HepG2 (cell line): Measurements from ENCODE around the gene ESYT1. TPM values are rescaled to one million over a fixed set of nuclear protein-coding genes. Genes with fewer than 3 reads are reported as not detected.

ENCODE experiments used
- ATAC-seq: fragments of 200-7000 bp; cut with Tn5 transposase; 3 replicates; pipeline ENCODE4 v1.9.1; 2020; ENCODE audit warnings: mild to moderate bottlenecking, moderate library complexity
- BruUV-seq: library from RNA; stranded (reverse); fragments of 400-500 nt; replicated peaks from 2 replicates; lab custom pipeline; 2021; lab: Mats Ljungman, UMichigan
- CTCF ChIA-PET: fragments of 300-600 bp; formaldehyde crosslinking; extraction: SDS; loops from one replicate; lab custom pipeline; 2021; ENCODE audit warnings: low total read pairs, inconsistent platforms, low intra/inter-chr PET ratio; lab: Yijun Ruan, JAX
- POLR2A ChIA-PET: fragments of 350-600 bp; sonication (Branson Sonifier 250); formaldehyde crosslinking; loops from one replicate; lab custom pipeline; 2020; ENCODE audit warnings: antibody characterized with exemption, inconsistent platforms; lab: Yijun Ruan, JAX
- DNase-seq: peaks from one replicate; pipeline ENCODE4 v3.0.0-alpha.2; 2015; ENCODE audit warnings: low spot score
- FAIRE-seq: peaks from 3 replicates; lab custom pipeline; 2011; peaks lifted over from hg19 to GRCh38; lab: Jason Lieb, UNC
- H2AFZ ChIP-seq: one replicate; pipeline ENCODE4 v1.6.1; 2011; ENCODE audit warnings: low read length, inconsistent platforms
- H3K27ac ChIP-seq: fragments of 300-600 bp; 3 replicates; pipeline ENCODE4 v1.8.0; 2011; ENCODE audit warnings: mixed run types, mild to moderate bottlenecking, mixed read lengths, low read length, inconsistent platforms; ENCODE audit not compliant: insufficient read depth; ENCODE audit errors: extremely low read length
- H3K27me3 ChIP-seq, 2 experiments: fragments of 200-600 bp in 1 of 2; 2 replicates in 1 of 2; 3 replicates in 1 of 2; pipeline versions ENCODE4 v1.6.0 to v1.8.0; 2011; ENCODE audit warnings: low read length in 2 of 2, mild to moderate bottlenecking in 2 of 2, moderate library complexity in 2 of 2, inconsistent platforms in 1 of 2; ENCODE audit not compliant: insufficient read depth in 2 of 2, control insufficient read depth in 1 of 2
- H3K36me3 ChIP-seq, 2 experiments: fragments of 200-600 bp in 1 of 2; replicated peaks in 1 of 2; 2 replicates in 1 of 2; 3 replicates in 1 of 2; pipeline versions ENCODE4 v1.5.1 to v1.8.0; 2011; ENCODE audit warnings: low read length in 2 of 2, inconsistent platforms in 1 of 2; ENCODE audit not compliant: insufficient read depth in 2 of 2, control insufficient read depth in 1 of 2
- H3K4me1 ChIP-seq: 2 replicates; pipeline ENCODE4 v1.5.1; 2012; ENCODE audit warnings: low read length, inconsistent platforms; ENCODE audit not compliant: insufficient read depth
- H3K4me2 ChIP-seq: 2 replicates; pipeline ENCODE4 v1.6.0; 2011; ENCODE audit warnings: low read depth, low read length, inconsistent platforms
- H3K4me3 ChIP-seq, 3 experiments: fragments of 200-600 bp in 1 of 3; sonication (generic), shearing (Covaris generic) in 1 of 3; replicated peaks in 1 of 3; 2 replicates each; pipeline ENCODE4 v1.5.1; 2011 to 2016; ENCODE audit warnings: low read length in 3 of 3, inconsistent platforms in 2 of 3, low read depth in 2 of 3, mild to moderate bottlenecking in 2 of 3, control low read depth in 1 of 3, mixed read lengths in 1 of 3; ENCODE audit not compliant: insufficient read depth in 1 of 3
- H3K79me2 ChIP-seq: one replicate; pipeline ENCODE4 v1.6.1; 2011; ENCODE audit warnings: low read length, inconsistent platforms; ENCODE audit not compliant: insufficient read depth
- H3K9ac ChIP-seq: 2 replicates; pipeline ENCODE4 v1.6.0; 2011; ENCODE audit warnings: mild to moderate bottlenecking, low read depth, low read length, inconsistent platforms; ENCODE audit not compliant: insufficient read depth
- H3K9me3 ChIP-seq: 2 replicates; pipeline ENCODE4 v1.5.1; 2012; ENCODE audit warnings: mild to moderate bottlenecking, low read length
- H4K20me1 ChIP-seq: 2 replicates; pipeline ENCODE4 v1.6.0; 2011; ENCODE audit warnings: inconsistent platforms, mild to moderate bottlenecking, low read length, moderate library complexity; ENCODE audit not compliant: insufficient read depth
- ARID2 ChIP-seq: sonication (generic); formaldehyde crosslinking; IDR thresholded peaks from 2 replicates; pipeline ENCODE4 v1.8.1; 2022; ENCODE audit warnings: mild to moderate bottlenecking, missing genetic modification reagents, borderline replicate concordance
- CENPX ChIP-seq: sonication (generic); formaldehyde crosslinking; IDR thresholded peaks from 2 replicates; pipeline ENCODE4 v1.9.0; 2021; ENCODE audit warnings: mild to moderate bottlenecking, missing genetic modification reagents, moderate library complexity
- FOXA1 ChIP-seq, 2 experiments: fragments of 450-650 bp in 1 of 2; sonication (generic) in 1 of 2; formaldehyde crosslinking in 1 of 2; IDR thresholded peaks; 2 replicates each; pipeline versions ENCODE4 v1.4.0 to v1.6.1; 2016 to 2020; ENCODE audit warnings: missing genetic modification reagents in 1 of 2
- FOXO1 ChIP-seq: sonication (generic); formaldehyde crosslinking; IDR thresholded peaks from 2 replicates; pipeline ENCODE4 v1.4.0; 2020; ENCODE audit warnings: missing genetic modification reagents
- GABPB1 ChIP-seq: IDR thresholded peaks from 2 replicates; pipeline ENCODE4 v1.6.1; 2016; ENCODE audit warnings: mild to moderate bottlenecking, missing genetic modification reagents, moderate library complexity, missing compliant biosample characterization
- GFI1 ChIP-seq: sonication (generic); formaldehyde crosslinking; IDR thresholded peaks from 2 replicates; pipeline ENCODE4 v1.5.0; 2020; ENCODE audit warnings: missing genetic modification reagents, mild to moderate bottlenecking, borderline replicate concordance
- HDAC1 ChIP-seq: sonication (generic); formaldehyde crosslinking; IDR thresholded peaks from 2 replicates; pipeline ENCODE4 v1.5.1; 2020; ENCODE audit warnings: mild to moderate bottlenecking, missing genetic modification reagents
- HOXA3 ChIP-seq: sonication (generic); formaldehyde crosslinking; IDR thresholded peaks from 2 replicates; pipeline ENCODE4 v1.5.0; 2020; ENCODE audit warnings: missing genetic modification reagents
- MTA3 ChIP-seq: sonication (generic); formaldehyde crosslinking; IDR thresholded peaks from 2 replicates; pipeline ENCODE4 v1.4.0; 2020; ENCODE audit warnings: missing genetic modification reagents
- NFYB ChIP-seq: sonication (generic); formaldehyde crosslinking; IDR thresholded peaks from 2 replicates; pipeline ENCODE4 v1.4.0; 2020; ENCODE audit warnings: missing genetic modification reagents
- PHF20 ChIP-seq: sonication (generic); formaldehyde crosslinking; IDR thresholded peaks from 2 replicates; pipeline ENCODE4 v1.5.0; 2020; ENCODE audit warnings: mild to moderate bottlenecking, missing genetic modification reagents
- TBL1XR1 ChIP-seq: fragments of 150-350 bp; IDR thresholded peaks from 2 replicates; pipeline ENCODE4 v1.6.1; 2014; ENCODE audit warnings: borderline replicate concordance, low read length; ENCODE audit not compliant: partially characterized antibody
- ZFY ChIP-seq: sonication (generic); formaldehyde crosslinking; IDR thresholded peaks from 2 replicates; pipeline ENCODE4 v1.4.0; 2020; ENCODE audit warnings: missing genetic modification reagents
- ZNF232 ChIP-seq: sonication (generic); formaldehyde crosslinking; IDR thresholded peaks from 2 replicates; pipeline ENCODE4 v1.4.0; 2020; ENCODE audit warnings: missing genetic modification reagents, borderline replicate concordance
- ZNF33B ChIP-seq: sonication (generic); formaldehyde crosslinking; IDR thresholded peaks from 2 replicates; pipeline ENCODE4 v1.5.1; 2020; ENCODE audit warnings: mild to moderate bottlenecking, missing genetic modification reagents
- ZNF432 ChIP-seq: sonication (generic); formaldehyde crosslinking; IDR thresholded peaks from 2 replicates; pipeline ENCODE4 v1.5.0; 2020; ENCODE audit warnings: missing genetic modification reagents, mild to moderate bottlenecking, borderline replicate concordance
- ZNF550 ChIP-seq: sonication (generic); formaldehyde crosslinking; IDR thresholded peaks from 2 replicates; pipeline ENCODE4 v1.4.0; 2020; ENCODE audit warnings: mild to moderate bottlenecking, missing genetic modification reagents, borderline replicate concordance
- ZNF616 ChIP-seq: sonication (generic); formaldehyde crosslinking; IDR thresholded peaks from 2 replicates; pipeline ENCODE4 v1.5.0; 2020; ENCODE audit warnings: low read depth, mild to moderate bottlenecking, missing genetic modification reagents
- WGBS: methylation state at CpG from one replicate; pipeline ENCODE4 v1.1.6; 2017; ENCODE audit warnings: low lambda C conversion rate; 5-methylcytosine and 5-hydroxymethylcytosine counted together
- in situ Hi-C: cut with HindIII; loops from 2 replicates; pipeline ENCODE4 v1.10.0; 2017; ENCODE audit warnings: low pct_unique_long_range_greater_than_20kb; ENCODE audit not compliant: extremely low pct_ligation_motif_present
- intact Hi-C: fragments of 100-400 bp; cut with micrococcal nuclease; formaldehyde crosslinking; loops from one replicate; pipeline ENCODE4 v1.10.0; 2022; ENCODE audit not compliant: unreplicated experiment
- polyA plus RNA-seq, 8 experiments: library from polyadenylated mRNA; depleted of rRNA in 3 of 8; stranded (reverse) in 7 of 8; unstranded in 1 of 8; fragments of >200 nt; fragmentation: Illumina TruSeq in 4 of 8; extraction: Trizol in 4 of 8; gene quantifications; 2 replicates each; pipeline versions ENCODE4 v1.2.1 to v1.2.3, GENCODE V29; 2011 to 2016; ENCODE audit warnings: low read depth in 4 of 8, missing spikeins in 1 of 8, mixed read lengths in 1 of 8; ENCODE audit not compliant: insufficient read depth in 1 of 8
- total RNA-seq, 5 experiments: library from RNA; depleted of rRNA; stranded (reverse); fragments of >200 nt; fragmentation: Illumina TruSeq; extraction: Trizol; gene quantifications; 2 replicates each; pipeline ENCODE4 v1.2.3, GENCODE V29; 2016; ENCODE audit warnings: low read depth in 1 of 5
- TF ChIP-seq, protein P1 (sequence below): sonication (generic); formaldehyde crosslinking; conservative IDR thresholded peaks from 2 replicates; pipeline ENCODE4 v1.4.0; 2020; ENCODE audit warnings: missing genetic modification reagents
- TF ChIP-seq, protein P2 (sequence below): sonication (generic); formaldehyde crosslinking; IDR thresholded peaks from 2 replicates; pipeline ENCODE4 v1.8.0; 2022; ENCODE audit warnings: mild to moderate bottlenecking, missing genetic modification reagents, moderate library complexity
- TF ChIP-seq, protein P3 (sequence below): IDR thresholded peaks from 2 replicates; pipeline ENCODE4 v1.6.1; 2018; ENCODE audit warnings: missing genetic modification reagents
- TF ChIP-seq, protein P4 (sequence below): sonication (generic); formaldehyde crosslinking; IDR thresholded peaks from 2 replicates; pipeline ENCODE4 v1.8.1; 2023; ENCODE audit warnings: missing genetic modification reagents, mild to moderate bottlenecking, borderline replicate concordance

Gene ESYT1
- total and polyA plus RNA-seq, 2 of the 13 experiments (the other 11 are each of a cell fraction or from before 2014, with no cell fraction given), result 66.9 to 71.0 TPM

DNA sequence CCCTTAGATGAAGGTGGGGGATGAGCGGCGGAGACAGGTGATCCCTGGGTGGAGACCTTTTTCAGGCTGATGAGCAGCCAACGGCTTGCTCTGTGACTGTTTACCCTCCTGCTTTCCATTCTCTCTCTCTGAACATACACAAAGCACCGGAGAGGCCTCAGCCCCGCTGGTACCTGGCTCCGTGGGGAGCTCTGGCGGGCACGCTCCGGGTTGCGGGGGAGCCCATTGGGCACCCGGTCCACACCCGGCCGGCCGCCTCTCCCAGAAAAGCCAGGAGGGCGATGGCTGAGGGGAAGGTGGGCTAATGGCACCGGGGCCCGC is 60.7 kb downstream of the ESYT1 start:
- intact Hi-C loops (loop anchor here (1.0 to 2.0 kb wide), 2 partner anchors 62 to 69 kb away; no protein-coding TSS in a partner anchor), in situ Hi-C loops (loop anchor here (5.0 kb wide), 1 partner anchor 61 kb away; the partner anchor contains the start of gene ESYT1)
- Histone ChIP-seq H3K9ac (peak overlapping the region; percentile 59), H3K27ac (peak overlapping the region; percentile 69), H4K20me1 (no peaks in the 10 kb centered on the region), H3K9me3 (no peaks in the 10 kb centered on the region), H2AFZ (no peak overlapping the region), H3K4me3 (peak overlapping the region; percentile 76 to 94 (median 89)), H3K4me2 (peak overlapping the region; percentile 82), H3K79me2 (peaks cover 19% of the 10 kb centered on the region), H3K4me1 (peaks cover 34% of the 10 kb centered on the region), H3K27me3 (no peaks in the 10 kb centered on the region; a peak in 1 of 5 replicates), H3K36me3 (peaks cover 4 to 22% of the 10 kb centered on the region in 2 experiments)
- ChIA-PET POLR2A (interaction anchor here (1.0 to 3.6 kb wide), 14 partner anchors 10 to 172 kb away, joined by 3 to 48 read pairs (median 6); partner anchors contain the start of genes COQ10A, ESYT1, MYL6 and RNF41), CTCF (interaction anchor here (0.8 to 2.7 kb wide), 5 partner anchors 31 to 450 kb away, joined by 3 to 49 read pairs (median 3); partner anchors contain the start of genes ERBB3, ESYT1, MYL6 and ZC3H10)
- 0% methylated on average over 6 of the region's 17 CpGs for WGBS
- DNase-seq (no peak), FAIRE-seq (no peak), ATAC-seq (peak; percentile 37)
- no TSS peak for BruUV-seq
- TF ChIP-seq, protein P1, sequence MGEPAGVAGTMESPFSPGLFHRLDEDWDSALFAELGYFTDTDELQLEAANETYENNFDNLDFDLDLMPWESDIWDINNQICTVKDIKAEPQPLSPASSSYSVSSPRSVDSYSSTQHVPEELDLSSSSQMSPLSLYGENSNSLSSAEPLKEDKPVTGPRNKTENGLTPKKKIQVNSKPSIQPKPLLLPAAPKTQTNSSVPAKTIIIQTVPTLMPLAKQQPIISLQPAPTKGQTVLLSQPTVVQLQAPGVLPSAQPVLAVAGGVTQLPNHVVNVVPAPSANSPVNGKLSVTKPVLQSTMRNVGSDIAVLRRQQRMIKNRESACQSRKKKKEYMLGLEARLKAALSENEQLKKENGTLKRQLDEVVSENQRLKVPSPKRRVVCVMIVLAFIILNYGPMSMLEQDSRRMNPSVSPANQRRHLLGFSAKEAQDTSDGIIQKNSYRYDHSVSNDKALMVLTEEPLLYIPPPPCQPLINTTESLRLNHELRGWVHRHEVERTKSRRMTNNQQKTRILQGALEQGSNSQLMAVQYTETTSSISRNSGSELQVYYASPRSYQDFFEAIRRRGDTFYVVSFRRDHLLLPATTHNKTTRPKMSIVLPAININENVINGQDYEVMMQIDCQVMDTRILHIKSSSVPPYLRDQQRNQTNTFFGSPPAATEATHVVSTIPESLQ (CRISPR knock-in tag), result no peak
- TF ChIP-seq ZNF550 (no peak), MTA3 (CRISPR knock-in tag) (no peak), ARID2 (CRISPR knock-in tag) (peak; percentile 59; the same call in 1 of the 2 replicates), ZNF616 (CRISPR knock-in tag) (no peak), HOXA3 (CRISPR knock-in tag) (0 out of 2 replicates have a peak, but pooled peaks have one; percentile 3), GFI1 (CRISPR knock-in tag) (no peak), CENPX (CRISPR knock-in tag) (no peak), HDAC1 (CRISPR knock-in tag) (0 out of 2 replicates have a peak, but pooled peaks have one; percentile 19), FOXO1 (CRISPR knock-in tag) (no peak), TBL1XR1 (no peak), ZFY (CRISPR knock-in tag) (peak; percentile 2; the same call in 1 of the 2 replicates), ZNF33B (no peak), FOXA1 (IDR thresholded peaks at IDR 0.05) (no peak), FOXA1 (CRISPR knock-in tag; IDR thresholded peaks at IDR 0.05) (peak; percentile 38; the same call in 1 of the 2 replicates), NFYB (CRISPR knock-in tag) (no peak), ZNF432 (CRISPR knock-in tag) (no peak), ZNF232 (CRISPR knock-in tag) (no peak), PHF20 (no peak), GABPB1 (CRISPR knock-in tag) (peak; percentile 34; the same call in 1 of the 2 replicates)
- TF ChIP-seq, protein P2, sequence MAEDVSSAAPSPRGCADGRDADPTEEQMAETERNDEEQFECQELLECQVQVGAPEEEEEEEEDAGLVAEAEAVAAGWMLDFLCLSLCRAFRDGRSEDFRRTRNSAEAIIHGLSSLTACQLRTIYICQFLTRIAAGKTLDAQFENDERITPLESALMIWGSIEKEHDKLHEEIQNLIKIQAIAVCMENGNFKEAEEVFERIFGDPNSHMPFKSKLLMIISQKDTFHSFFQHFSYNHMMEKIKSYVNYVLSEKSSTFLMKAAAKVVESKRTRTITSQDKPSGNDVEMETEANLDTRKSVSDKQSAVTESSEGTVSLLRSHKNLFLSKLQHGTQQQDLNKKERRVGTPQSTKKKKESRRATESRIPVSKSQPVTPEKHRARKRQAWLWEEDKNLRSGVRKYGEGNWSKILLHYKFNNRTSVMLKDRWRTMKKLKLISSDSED (CRISPR knock-in tag), result no peak
- TF ChIP-seq, protein P3, sequence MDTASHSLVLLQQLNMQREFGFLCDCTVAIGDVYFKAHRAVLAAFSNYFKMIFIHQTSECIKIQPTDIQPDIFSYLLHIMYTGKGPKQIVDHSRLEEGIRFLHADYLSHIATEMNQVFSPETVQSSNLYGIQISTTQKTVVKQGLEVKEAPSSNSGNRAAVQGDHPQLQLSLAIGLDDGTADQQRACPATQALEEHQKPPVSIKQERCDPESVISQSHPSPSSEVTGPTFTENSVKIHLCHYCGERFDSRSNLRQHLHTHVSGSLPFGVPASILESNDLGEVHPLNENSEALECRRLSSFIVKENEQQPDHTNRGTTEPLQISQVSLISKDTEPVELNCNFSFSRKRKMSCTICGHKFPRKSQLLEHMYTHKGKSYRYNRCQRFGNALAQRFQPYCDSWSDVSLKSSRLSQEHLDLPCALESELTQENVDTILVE, result no peak
- TF ChIP-seq, protein P4, sequence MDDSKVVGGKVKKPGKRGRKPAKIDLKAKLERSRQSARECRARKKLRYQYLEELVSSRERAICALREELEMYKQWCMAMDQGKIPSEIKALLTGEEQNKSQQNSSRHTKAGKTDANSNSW (CRISPR knock-in tag), result no peak
